Endodermal cell (in vitro differentiated cells): ENCODE data around the gene SORCS2. TPM values are rescaled to one million over a fixed set of nuclear protein-coding genes. Genes with fewer than 3 reads are reported as not detected.

Experiments used
- DNase-seq: peaks from one replicate; pipeline ENCODE4 v3.0.0-alpha.2; 2017
- H3K27ac ChIP-seq: 2 replicates; pipeline ENCODE4 v1.5.1; 2013; ENCODE audit warnings: mild to moderate bottlenecking, low read depth, low read length, moderate library complexity
- H3K27me3 ChIP-seq: 2 replicates; pipeline ENCODE4 v1.6.1; 2013; ENCODE audit warnings: mild to moderate bottlenecking, low read length, moderate library complexity; ENCODE audit not compliant: insufficient read depth, control insufficient read depth, poor library complexity, severe bottlenecking
- H3K36me3 ChIP-seq: 2 replicates; pipeline ENCODE4 v1.7.0; 2013; ENCODE audit warnings: mild to moderate bottlenecking, low read length, moderate library complexity; ENCODE audit not compliant: control insufficient read depth, insufficient read depth
- H3K4me1 ChIP-seq: one replicate; pipeline ENCODE4 v1.7.0; 2013; ENCODE audit warnings: low read length; ENCODE audit not compliant: control insufficient read depth, insufficient read depth
- H3K4me3 ChIP-seq: 2 replicates; pipeline ENCODE4 v1.5.1; 2013; ENCODE audit warnings: mild to moderate bottlenecking, low read length, moderate library complexity
- H3K9ac ChIP-seq: 2 replicates; pipeline ENCODE4 v1.6.1; 2013; ENCODE audit warnings: mild to moderate bottlenecking, low read length, moderate library complexity; ENCODE audit not compliant: poor library complexity, severe bottlenecking; ENCODE audit errors: extremely low read depth
- H3K9me3 ChIP-seq: 2 replicates; pipeline ENCODE4 v1.6.1; 2013; ENCODE audit warnings: mild to moderate bottlenecking, low read length, moderate library complexity; ENCODE audit not compliant: control insufficient read depth
- H3K27ac Mint-ChIP-seq: 2 replicates; pipeline ENCODE4 v1.8.0; 2020; ENCODE audit warnings: mixed read lengths
- H3K27me3 Mint-ChIP-seq: 2 replicates; pipeline ENCODE4 v1.8.0; 2021; ENCODE audit warnings: mild to moderate bottlenecking, mixed read lengths; ENCODE audit not compliant: insufficient read depth
- H3K36me3 Mint-ChIP-seq: 2 replicates; pipeline ENCODE4 v1.8.0; 2020; ENCODE audit warnings: low read depth, mixed read lengths
- H3K4me1 Mint-ChIP-seq: 2 replicates; pipeline ENCODE4 v1.8.0; 2020; ENCODE audit warnings: mixed read lengths
- H3K4me3 Mint-ChIP-seq: 2 replicates; pipeline ENCODE4 v1.8.0; 2020; ENCODE audit warnings: mild to moderate bottlenecking, moderate library complexity, mixed read lengths
- H3K9me3 Mint-ChIP-seq: 2 replicates; pipeline ENCODE4 v1.8.0; 2020; ENCODE audit warnings: mild to moderate bottlenecking, mixed read lengths
- CTCF ChIP-seq: fragments of 200-600 bp; sonication (generic); conservative IDR thresholded peaks from 2 replicates; pipeline ENCODE4 v1.5.0; 2021; ENCODE audit warnings: antibody characterized with exemption, mild to moderate bottlenecking
- WGBS, 2 experiments: methylation state at CpG; one replicate each; pipeline versions ENCODE4 v1.1.5 to v1.1.7; 2013; ENCODE audit warnings: missing lambda C conversion rate in 2 of 2, mixed read lengths in 1 of 2; ENCODE audit not compliant: insufficient coverage in 1 of 2, insufficient read length in 1 of 2; 5-methylcytosine and 5-hydroxymethylcytosine counted together
- total RNA-seq, 2 donors: library from RNA; stranded (reverse); fragmentation: NEBNext Ultra II Directional in 1 of 2; extraction: Animal tissue kit (Norgen Biotek cat#: 25700) in 1 of 2; gene quantifications; 2 replicates in 1 of 2; 3 replicates in 1 of 2; pipeline ENCODE4 v1.2.1, GENCODE V29; 2021

SORCS2 gene
- total RNA-seq, 2 donors from 2014 or later = 1.4 to 1.9 TPM

GRCh38 chr4:7518871-7519637 is 326.7 kb downstream of the SORCS2 start:
- no peaks in the 10 kb centered on the region for H3K4me1 Mint-ChIP-seq
- Histone ChIP-seq H3K36me3 (no peaks in the 10 kb centered on the region), H3K4me1 (no peaks in the 10 kb centered on the region), H3K9me3 (no peaks in the 10 kb centered on the region), H3K27ac (no peak overlapping the region), H3K27me3 (peaks cover 28% of the 10 kb centered on the region), H3K9ac (no peak overlapping the region), H3K4me3 (no peak overlapping the region)
- no peaks in the 10 kb centered on the region for H3K9me3 Mint-ChIP-seq
- H3K4me3 Mint-ChIP-seq = no peak overlapping the region
- no peak for DNase-seq
- WGBS, 2 experiments = 92% methylated on average over 21 to 24 of the region's 24 CpGs
- TF ChIP-seq CTCF = no peak
- H3K27me3 Mint-ChIP-seq = peaks cover 13% of the 10 kb centered on the region
- H3K27ac Mint-ChIP-seq = no peak overlapping the region
- H3K36me3 Mint-ChIP-seq = no peaks in the 10 kb centered on the region

- no peaks in the 10 kb centered on the region for H3K9me3 Mint-ChIP-seq
- no peak overlapping the region for H3K27ac ChIP-seq
- TF ChIP-seq CTCF = peak; percentile 35
- no peaks in the 10 kb centered on the region for H3K9me3 ChIP-seq
- no peaks in the 10 kb centered on the region for H3K36me3 Mint-ChIP-seq
- H3K27ac Mint-ChIP-seq = no peak overlapping the region
- no peak overlapping the region for H3K9ac ChIP-seq
- H3K4me3 ChIP-seq = no peak overlapping the region
- peaks cover 31% of the 10 kb centered on the region for H3K27me3 ChIP-seq
- no peak overlapping the region for H3K4me3 Mint-ChIP-seq
- H3K4me1 Mint-ChIP-seq = no peaks in the 10 kb centered on the region
- H3K4me1 ChIP-seq = no peaks in the 10 kb centered on the region
- H3K27me3 Mint-ChIP-seq = peaks cover 18% of the 10 kb centered on the region
- no peaks in the 10 kb centered on the region for H3K36me3 ChIP-seq
- 91 to 94% methylated on average over 14 to 19 of the region's 19 CpGs for WGBS, 2 experiments
- no peak for DNase-seq
Measured at GRCh38 chr4:7519638-7520376, 327.5 kb downstream of the SORCS2 start.

GRCh38 chr4:7521666-7522065 is 329.3 kb downstream of the SORCS2 start:
- H3K27ac ChIP-seq = no peak overlapping the region
- TF ChIP-seq CTCF = no peak
- no peaks in the 10 kb centered on the region for H3K9me3 ChIP-seq
- H3K9ac ChIP-seq = no peak overlapping the region
- Mint-ChIP-seq H3K9me3 (no peaks in the 10 kb centered on the region), H3K36me3 (no peaks in the 10 kb centered on the region), H3K27ac (no peak overlapping the region), H3K4me3 (no peak overlapping the region), H3K27me3 (peaks cover 33% of the 10 kb centered on the region), H3K4me1 (no peaks in the 10 kb centered on the region)
- H3K4me1 ChIP-seq = no peaks in the 10 kb centered on the region
- H3K4me3 ChIP-seq = no peak overlapping the region
- 88 to 89% methylated on average over 6 of the region's 6 CpGs for whole genome bisulfite sequencing, 2 experiments
- DNase-seq = no peak
- H3K36me3 ChIP-seq = no peaks in the 10 kb centered on the region
- H3K27me3 ChIP-seq = peaks cover 49% of the 10 kb centered on the region
